ENCODE results near the gene CRB2. TPM values are rescaled to one million over a fixed set of nuclear protein-coding genes. Genes with fewer than 3 reads are reported as not detected.

The CRB2 gene
- total RNA-seq, 1 donor from 2014 or later = 2.4 TPM

GRCh38 chr9:123416176-123416575 lies 60.2 kb downstream of the CRB2 start:
- no peak for FAIRE-seq
- no peak for DNase-seq (ENCODE audit: low spot score in 2 of 2)

GRCh38 chr9:123417289-123418051 lies 61.5 kb downstream of the CRB2 start:
- FAIRE-seq (no peak), DNase-seq (ENCODE audit: low spot score in 2 of 2) (no peak)

- no peak for FAIRE-seq
Measured at GRCh38 chr9:123418052-123418430, 62.0 kb downstream of the CRB2 start.

GRCh38 chr9:123418506-123418905 lies 62.5 kb downstream of the CRB2 start:
- FAIRE-seq (no peak), DNase-seq (ENCODE audit: low spot score in 2 of 2) (no peak)

More at GRCh38 chr9:123418052-123418430, 62.0 kb downstream of the CRB2 start:
- no peak for DNase-seq (ENCODE audit: low spot score in 2 of 2)

GRCh38 chr9:123419091-123419490 lies 63.1 kb downstream of the CRB2 start:
- FAIRE-seq (no peak), DNase-seq (ENCODE audit: low spot score in 2 of 2) (no peak)

- no peak for FAIRE-seq
- no peak for DNase-seq (ENCODE audit: low spot score in 2 of 2)
Measured at GRCh38 chr9:123419721-123420591, 64.0 kb downstream of the CRB2 start.

GRCh38 chr9:123420592-123421111 lies 64.7 kb downstream of the CRB2 start:
- FAIRE-seq (no peak), DNase-seq (ENCODE audit: low spot score in 2 of 2) (no peak)

- DNase-seq (ENCODE audit: low spot score in 2 of 2) (no peak), FAIRE-seq (no peak)
Measured at GRCh38 chr9:123421186-123421585, 65.2 kb downstream of the CRB2 start.

GRCh38 chr9:123421801-123422455 lies 65.9 kb downstream of the CRB2 start:
- DNase-seq (ENCODE audit: low spot score in 2 of 2) = no peak
- no peak for FAIRE-seq

GRCh38 chr9:123422635-123423310 lies 66.8 kb downstream of the CRB2 start:
- DNase-seq (ENCODE audit: low spot score in 2 of 2) = no peak
- no peak for FAIRE-seq

- no peak for DNase-seq (ENCODE audit: low spot score in 2 of 2)
- FAIRE-seq = no peak
Measured at GRCh38 chr9:123423311-123423640, 67.3 kb downstream of the CRB2 start.

GRCh38 chr9:123424131-123424530 lies 68.1 kb downstream of the CRB2 start:
- no peak for DNase-seq (ENCODE audit: low spot score in 2 of 2)
- no peak for FAIRE-seq

- no peak for FAIRE-seq
- no peak for DNase-seq (ENCODE audit: low spot score in 2 of 2)
Measured at GRCh38 chr9:123424552-123425225, 68.7 kb downstream of the CRB2 start.

- FAIRE-seq (no peak), DNase-seq (ENCODE audit: low spot score in 2 of 2) (no peak)
Measured at GRCh38 chr9:123425261-123425821, 69.3 kb downstream of the CRB2 start.

- FAIRE-seq (no peak), DNase-seq (ENCODE audit: low spot score in 2 of 2) (no peak)
Measured at GRCh38 chr9:123425836-123426365, 69.9 kb downstream of the CRB2 start.

- FAIRE-seq (no peak), DNase-seq (ENCODE audit: low spot score in 2 of 2) (no peak)
Measured at GRCh38 chr9:123426406-123426805, 70.4 kb downstream of the CRB2 start.
